GM10266 (cell line): ENCODE results near the gene ZNF839.

Experiments used
- DNase-seq: peaks from one replicate; pipeline ENCODE4 v3.0.0; 2012; ENCODE audit errors: extremely low spot score
- TF ChIP-seq, protein P1 (sequence below): IDR thresholded peaks from 2 replicates; pipeline ENCODE4 v1.5.1; 2012; ENCODE audit warnings: mild to moderate bottlenecking, low read depth; ENCODE audit not compliant: control insufficient read depth, insufficient read depth; ENCODE audit errors: missing control alignments

ZNF839 gene

GRCh38 chr14:102390064-102390855 is 70.7 kb downstream of the ZNF839 start:
- TF ChIP-seq, protein P1, sequence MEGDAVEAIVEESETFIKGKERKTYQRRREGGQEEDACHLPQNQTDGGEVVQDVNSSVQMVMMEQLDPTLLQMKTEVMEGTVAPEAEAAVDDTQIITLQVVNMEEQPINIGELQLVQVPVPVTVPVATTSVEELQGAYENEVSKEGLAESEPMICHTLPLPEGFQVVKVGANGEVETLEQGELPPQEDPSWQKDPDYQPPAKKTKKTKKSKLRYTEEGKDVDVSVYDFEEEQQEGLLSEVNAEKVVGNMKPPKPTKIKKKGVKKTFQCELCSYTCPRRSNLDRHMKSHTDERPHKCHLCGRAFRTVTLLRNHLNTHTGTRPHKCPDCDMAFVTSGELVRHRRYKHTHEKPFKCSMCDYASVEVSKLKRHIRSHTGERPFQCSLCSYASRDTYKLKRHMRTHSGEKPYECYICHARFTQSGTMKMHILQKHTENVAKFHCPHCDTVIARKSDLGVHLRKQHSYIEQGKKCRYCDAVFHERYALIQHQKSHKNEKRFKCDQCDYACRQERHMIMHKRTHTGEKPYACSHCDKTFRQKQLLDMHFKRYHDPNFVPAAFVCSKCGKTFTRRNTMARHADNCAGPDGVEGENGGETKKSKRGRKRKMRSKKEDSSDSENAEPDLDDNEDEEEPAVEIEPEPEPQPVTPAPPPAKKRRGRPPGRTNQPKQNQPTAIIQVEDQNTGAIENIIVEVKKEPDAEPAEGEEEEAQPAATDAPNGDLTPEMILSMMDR, result no peak
- no peak for DNase-seq
